ENCODE results near the gene SOX14.
A peak's percentile ranks its signal among the peaks of the same experiment; 100 is the strongest.

SOX14 gene

DNA sequence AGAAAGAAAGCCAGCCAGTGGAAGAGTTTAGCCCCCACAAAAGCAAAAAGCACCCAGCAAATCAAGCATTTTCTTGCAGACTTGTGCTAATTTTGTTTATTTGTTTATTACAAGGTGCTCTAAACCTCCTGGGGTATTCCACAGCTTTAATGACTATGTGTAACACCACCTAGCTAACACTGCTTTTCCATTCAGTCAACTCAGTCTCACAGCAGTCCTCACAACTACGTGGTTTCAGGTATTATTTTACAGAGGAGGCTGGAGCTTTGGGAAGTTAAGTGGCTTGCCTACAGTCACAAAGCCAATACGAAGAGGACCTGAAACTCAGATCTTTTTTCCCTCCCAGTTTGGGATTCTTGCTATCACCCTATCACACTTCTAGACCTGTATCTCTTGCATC, 14.8 kb downstream of the SOX14 start:
- H3K4me3 ChIP-seq (ENCODE audit: low read depth, low read length), result no peak overlapping the region
- TF ChIP-seq, protein P1, sequence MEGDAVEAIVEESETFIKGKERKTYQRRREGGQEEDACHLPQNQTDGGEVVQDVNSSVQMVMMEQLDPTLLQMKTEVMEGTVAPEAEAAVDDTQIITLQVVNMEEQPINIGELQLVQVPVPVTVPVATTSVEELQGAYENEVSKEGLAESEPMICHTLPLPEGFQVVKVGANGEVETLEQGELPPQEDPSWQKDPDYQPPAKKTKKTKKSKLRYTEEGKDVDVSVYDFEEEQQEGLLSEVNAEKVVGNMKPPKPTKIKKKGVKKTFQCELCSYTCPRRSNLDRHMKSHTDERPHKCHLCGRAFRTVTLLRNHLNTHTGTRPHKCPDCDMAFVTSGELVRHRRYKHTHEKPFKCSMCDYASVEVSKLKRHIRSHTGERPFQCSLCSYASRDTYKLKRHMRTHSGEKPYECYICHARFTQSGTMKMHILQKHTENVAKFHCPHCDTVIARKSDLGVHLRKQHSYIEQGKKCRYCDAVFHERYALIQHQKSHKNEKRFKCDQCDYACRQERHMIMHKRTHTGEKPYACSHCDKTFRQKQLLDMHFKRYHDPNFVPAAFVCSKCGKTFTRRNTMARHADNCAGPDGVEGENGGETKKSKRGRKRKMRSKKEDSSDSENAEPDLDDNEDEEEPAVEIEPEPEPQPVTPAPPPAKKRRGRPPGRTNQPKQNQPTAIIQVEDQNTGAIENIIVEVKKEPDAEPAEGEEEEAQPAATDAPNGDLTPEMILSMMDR (IDR thresholded peaks at IDR 0.05; ENCODE audit: low read depth, low read length), result no peak

GRCh38 chr3:137787529-137787928, 23.4 kb downstream of the SOX14 start:
- TF ChIP-seq, protein P1 (IDR thresholded peaks at IDR 0.05; ENCODE audit: low read depth, low read length), result no peak
- H3K4me3 ChIP-seq (ENCODE audit: low read depth, low read length), result no peak overlapping the region

DNA sequence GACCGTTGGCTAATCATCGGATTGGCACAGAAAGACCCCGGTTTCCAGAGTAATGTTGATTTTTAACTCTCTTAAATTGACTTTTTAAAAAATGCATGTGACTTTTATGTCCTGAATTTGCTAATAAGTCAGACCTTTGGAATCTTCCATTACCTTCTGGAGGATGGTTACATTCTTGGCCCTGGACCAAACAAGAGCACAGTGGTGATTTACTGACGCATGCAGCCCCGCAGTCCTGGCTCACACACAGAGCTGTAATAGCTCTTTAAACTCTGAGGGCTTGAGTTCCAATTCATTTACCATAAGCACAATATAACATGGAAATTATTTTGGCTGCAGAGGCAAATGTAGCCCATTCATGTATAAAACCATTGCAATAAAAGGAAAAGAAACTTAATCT, 25.1 kb downstream of the SOX14 start:
- no peak overlapping the region for H3K4me3 ChIP-seq (ENCODE audit: low read depth, low read length)
- TF ChIP-seq, protein P1 (IDR thresholded peaks at IDR 0.05; ENCODE audit: low read depth, low read length), result no peak

DNA sequence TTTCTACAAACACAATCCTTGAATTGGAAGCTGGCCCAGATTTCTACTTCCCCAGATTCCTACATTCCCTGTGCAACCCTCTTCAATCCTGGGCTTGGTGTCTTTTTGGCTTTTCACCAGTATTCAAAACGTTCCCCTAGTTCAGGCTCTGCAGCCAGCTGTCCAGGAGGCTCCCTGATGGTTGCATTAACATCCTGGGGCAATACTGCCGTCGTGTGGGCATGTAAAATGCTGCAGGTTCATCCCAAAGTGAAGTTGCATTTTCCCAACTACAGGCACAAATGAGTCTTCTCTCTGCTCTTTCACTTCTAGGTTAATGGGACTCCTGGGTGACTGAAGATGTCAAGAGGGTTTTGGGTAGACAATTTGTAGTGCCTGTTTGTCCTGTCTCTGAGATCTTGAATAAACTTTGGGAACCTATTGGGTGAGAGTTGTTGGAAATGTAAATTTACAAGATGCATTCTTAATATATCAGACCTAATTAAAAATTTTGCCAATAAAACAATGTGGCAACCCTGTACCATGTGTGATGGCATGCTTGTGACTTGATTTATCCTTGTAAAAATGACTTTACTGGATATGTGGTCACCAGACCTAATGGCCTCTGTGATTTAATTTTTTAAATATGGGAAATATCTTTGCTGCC, 28.6 kb downstream of the SOX14 start:
- TF ChIP-seq, protein P1 (IDR thresholded peaks at IDR 0.05; ENCODE audit: low read depth, low read length), result peak; percentile 55
- H3K4me3 ChIP-seq (ENCODE audit: low read depth, low read length), result no peak overlapping the region

- no peak overlapping the region for H3K4me3 ChIP-seq (ENCODE audit: low read depth, low read length)
- TF ChIP-seq, protein P1 (IDR thresholded peaks at IDR 0.05; ENCODE audit: low read depth, low read length), result no peak
These were observed 32.9 kb downstream of the SOX14 start for GRCh38 chr3:137796993-137797392.

DNA sequence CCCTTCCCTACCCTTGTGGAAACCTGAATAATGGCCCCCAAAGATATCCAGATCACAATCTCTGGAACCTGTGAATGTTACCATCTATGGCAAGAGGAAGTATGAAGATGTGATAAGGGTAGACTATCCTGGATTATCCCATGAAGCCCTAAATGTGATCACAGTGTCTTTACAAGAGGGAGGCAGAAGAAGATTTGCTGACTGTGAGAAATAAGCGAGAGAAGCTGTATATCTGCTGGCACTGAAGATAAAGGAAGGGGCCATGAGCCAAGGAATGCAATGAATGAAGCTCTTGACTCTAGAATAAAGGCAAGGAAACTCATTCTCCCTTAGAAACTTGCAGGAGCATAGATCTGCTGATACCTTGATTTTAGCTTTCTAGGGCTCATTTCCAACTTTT, 39.1 kb downstream of the SOX14 start:
- H3K4me3 ChIP-seq (ENCODE audit: low read depth, low read length), result no peak overlapping the region
- TF ChIP-seq, protein P1 (IDR thresholded peaks at IDR 0.05; ENCODE audit: low read depth, low read length), result no peak

DNA sequence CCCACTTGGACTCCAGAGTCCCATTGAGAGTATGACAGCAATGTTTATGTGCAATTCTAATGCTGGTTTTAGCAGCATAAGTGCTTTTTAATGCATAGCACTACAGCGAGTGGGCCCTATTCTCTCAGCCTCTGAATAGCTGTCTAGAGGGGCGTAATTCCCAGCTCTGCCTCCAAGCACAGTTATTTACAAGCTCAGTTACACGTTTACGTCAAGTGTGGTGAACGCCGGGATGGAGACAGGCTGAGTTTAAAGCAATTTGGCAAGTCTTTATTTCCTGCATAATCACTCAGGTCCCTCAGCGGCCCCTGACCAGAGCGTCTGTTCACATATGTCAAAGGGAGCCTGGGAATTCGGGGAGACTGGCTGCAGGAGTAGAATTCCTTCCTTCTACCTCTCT, 43.9 kb downstream of the SOX14 start:
- H3K4me3 ChIP-seq (ENCODE audit: low read depth, low read length), result no peak overlapping the region
- TF ChIP-seq, protein P1 (IDR thresholded peaks at IDR 0.05; ENCODE audit: low read depth, low read length), result no peak
